OCI-LY7 (cell line): ENCODE data around the gene CCNL1.

ENCODE experiments used
- CTCF ChIP-seq: fragments of 200-600 bp; sonication (generic); conservative IDR thresholded peaks from 2 replicates; pipeline ENCODE4 v1.5.1; 2014; ENCODE audit warnings: mild to moderate bottlenecking, antibody characterized with exemption, low read length, moderate library complexity, mixed read lengths
- EZH2phosphoT487 ChIP-seq: fragments of 200-600 bp; sonication (generic); IDR thresholded peaks from 2 replicates; pipeline ENCODE4 v1.6.1; 2018; ENCODE audit warnings: low read depth, borderline replicate concordance, mild to moderate bottlenecking, mixed run types, antibody characterized with exemption, low read length, moderate library complexity, mixed read lengths

DNA sequence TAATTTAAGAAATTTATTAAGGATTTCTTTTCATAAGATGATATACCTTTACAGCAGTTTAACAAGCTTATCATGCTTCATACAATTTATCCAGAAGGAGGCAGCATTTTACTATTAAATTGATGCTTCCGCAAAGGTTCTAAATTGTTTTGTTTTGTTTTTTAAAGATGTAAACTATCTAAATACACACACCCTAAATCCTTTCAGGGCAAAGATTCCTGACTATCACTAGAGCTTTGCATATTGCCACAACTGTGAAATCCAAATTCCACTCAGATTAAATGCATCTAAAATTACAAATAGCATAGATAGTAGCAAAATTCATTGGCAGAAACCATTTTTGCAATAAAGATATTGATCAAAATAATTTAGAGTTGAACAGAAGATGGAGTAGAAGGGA is 44.5 kb upstream of the CCNL1 start:
- TF ChIP-seq CTCF (peak; percentile 66), EZH2phosphoT487 (no peak)
